Measurements from ENCODE around the gene PRSS1.
"Not testable (repeated sequence)": the region's sequence is repeated elsewhere in the genome, so short reads cannot be mapped to it uniquely, and the experiment has no call there.

Gene PRSS1

DNA sequence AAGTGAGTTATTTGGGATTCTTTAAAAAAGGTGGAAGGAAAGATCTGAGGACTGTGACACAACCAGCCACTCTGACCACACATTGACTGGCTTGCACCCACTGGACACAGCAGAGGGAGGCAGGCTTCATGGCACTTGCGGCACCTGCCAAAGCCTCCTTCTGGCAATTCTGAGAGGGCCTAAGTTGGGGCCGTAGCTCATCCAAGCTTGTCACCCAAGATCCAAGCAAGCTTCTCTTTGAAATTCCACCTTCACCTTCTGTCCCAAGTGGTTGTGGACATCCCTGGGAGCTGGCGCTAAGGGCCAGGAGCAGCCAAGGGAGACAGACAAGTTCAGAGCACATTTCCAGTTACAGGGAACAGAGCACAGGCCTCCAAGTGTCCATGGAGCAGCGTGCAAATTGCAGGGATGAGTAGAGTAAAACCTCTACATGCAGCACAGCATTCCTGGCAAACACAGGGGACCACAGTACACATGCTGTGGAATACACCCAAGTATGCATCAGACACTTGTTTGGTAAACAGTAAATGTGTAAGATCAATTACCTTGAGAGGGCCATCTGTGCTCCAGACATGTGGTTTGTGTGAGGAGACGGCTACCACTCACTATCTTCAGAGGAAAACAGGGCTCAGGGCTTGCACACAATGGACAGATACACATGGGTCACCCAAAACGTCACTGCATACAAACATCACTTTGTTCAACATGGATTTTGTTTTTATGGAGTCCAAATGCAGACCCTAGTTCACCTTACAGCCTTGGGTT, 26.3 kb downstream of the PRSS1 start:
- not testable (repeated sequence) for H3K27ac Mint-ChIP-seq, H3K4me3 Mint-ChIP-seq, DNase-seq, ATAC-seq, H3K27me3 Mint-ChIP-seq, H3K4me1 Mint-ChIP-seq, H3K9me3 Mint-ChIP-seq

DNA sequence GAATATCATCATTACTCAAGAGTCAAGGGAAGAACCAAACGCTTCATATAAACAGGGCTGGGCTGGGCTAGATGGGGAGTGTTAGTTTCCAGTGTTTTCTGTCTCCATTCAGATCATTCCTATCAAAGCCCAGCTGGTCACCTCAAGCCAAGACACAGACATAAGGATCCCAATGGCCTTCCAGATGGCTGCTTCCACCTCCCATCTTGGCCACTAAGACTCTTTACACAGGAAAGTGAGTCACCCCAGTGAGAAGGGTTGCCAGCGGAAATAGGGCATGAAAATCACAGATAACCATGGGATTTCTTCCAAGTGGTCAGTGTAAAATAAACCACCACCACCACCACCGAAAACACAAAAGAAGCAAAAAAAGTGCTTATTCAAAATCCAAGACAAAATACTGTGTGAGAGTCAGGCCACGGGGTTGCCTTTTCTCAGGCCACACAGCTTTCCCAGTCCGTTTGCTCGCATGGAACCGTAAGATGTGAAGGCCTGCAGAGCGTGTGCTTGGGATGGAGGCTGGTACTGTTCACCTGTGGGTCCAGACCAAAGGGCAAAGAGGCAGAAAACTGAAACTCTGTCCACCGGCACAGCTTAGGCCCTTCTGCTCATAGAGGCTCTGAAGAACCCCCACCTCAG, 27.1 kb downstream of the PRSS1 start:
- ATAC-seq = no peak
- no peaks in the 10 kb centered on the region for H3K9me3 Mint-ChIP-seq
- H3K27ac Mint-ChIP-seq = no peak overlapping the region
- H3K4me1 Mint-ChIP-seq = no peaks in the 10 kb centered on the region
- no peak for DNase-seq
- H3K4me3 Mint-ChIP-seq = no peak overlapping the region
- H3K27me3 Mint-ChIP-seq = no peaks in the 10 kb centered on the region

DNA sequence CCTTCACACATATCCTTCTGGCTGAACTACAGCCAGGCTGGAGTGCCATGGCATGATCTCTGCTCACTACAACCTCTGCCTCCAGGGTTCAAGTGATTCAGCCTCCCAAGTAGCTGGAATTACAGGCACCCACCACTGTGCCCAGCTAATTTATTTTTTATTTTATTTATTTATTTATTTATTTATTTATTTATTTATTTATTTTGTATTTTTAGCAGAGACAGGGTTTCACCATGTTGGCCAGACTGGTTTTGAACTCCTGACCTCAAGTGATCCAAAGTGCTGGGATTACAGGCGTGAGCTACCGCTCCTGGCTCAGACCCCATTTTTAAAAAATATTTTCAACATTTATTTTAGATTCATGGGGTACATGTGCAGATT, 27.6 kb downstream of the PRSS1 start:
- not testable (repeated sequence) for H3K27ac Mint-ChIP-seq, H3K27me3 Mint-ChIP-seq, ATAC-seq, DNase-seq, H3K4me1 Mint-ChIP-seq, H3K4me3 Mint-ChIP-seq, H3K9me3 Mint-ChIP-seq

DNA sequence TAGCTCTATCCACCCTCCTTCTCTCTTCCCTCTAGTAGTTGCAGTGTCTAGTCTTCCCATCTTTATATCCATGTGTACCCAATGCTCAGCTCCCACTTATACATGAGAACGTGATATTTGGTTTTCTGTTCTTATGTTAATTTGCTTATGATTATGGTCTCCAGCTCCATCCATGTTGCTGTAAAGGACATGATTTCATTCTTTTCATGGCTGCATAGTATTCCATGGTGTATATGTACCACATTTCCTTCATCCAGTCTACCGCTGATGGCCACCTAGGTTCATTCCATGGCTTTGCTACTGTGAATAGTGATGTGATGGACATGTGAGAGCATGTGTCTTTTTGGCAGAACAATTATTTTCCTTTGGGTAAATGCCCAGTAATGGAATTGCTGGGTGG, 28.0 kb downstream of the PRSS1 start:
- no peak for ATAC-seq
- Mint-ChIP-seq H3K4me1 (no peaks in the 10 kb centered on the region), H3K27ac (peak overlapping the region in 1 of 2 donors; percentile 4), H3K27me3 (no peaks in the 10 kb centered on the region), H3K4me3 (no peak overlapping the region), H3K9me3 (no peaks in the 10 kb centered on the region)
- DNase-seq = no peak

DNA sequence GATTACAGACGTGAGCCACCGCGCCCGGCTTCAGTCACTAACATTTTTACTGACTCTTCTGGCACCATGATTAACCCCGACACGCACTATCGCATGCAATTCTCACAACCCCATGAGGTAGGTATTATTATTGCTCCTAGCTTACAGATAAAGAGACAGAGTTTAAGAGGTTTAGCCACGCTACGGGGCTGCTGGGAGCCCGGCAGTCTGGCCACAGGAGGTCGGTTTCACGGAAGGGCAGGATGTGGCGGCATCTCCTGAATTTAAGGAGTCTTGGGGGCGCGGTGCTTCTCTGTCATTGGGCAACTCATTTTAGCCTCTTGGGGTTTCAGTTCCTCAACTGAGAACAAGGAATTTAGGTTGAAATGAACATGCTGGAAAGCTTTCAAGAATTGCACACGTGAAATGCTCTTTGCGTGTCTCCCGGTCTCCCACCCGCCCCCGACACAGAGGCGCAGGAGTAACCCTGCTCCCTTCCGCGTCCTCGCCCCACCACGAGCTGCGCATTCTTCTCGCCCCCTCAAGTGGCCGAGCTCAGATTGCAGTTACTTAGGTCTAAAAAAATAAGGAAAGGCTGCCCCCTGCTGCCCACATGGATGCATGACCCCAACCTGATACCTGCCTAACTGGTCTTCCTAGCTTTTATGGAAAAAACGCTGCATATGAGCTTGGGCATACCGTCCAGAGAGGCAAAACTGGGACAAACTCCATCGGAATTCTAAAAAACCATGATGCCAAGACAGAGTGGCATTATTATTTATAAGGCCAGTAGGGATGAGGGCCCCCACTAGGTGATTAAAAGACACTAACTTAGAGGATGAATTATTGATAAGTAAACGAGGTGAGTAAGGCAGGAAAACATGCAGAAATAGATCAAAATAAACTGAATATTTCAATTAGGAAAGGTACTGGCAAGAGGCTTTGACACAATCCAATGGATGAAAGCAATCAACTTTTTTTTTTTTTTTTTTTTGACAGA, 33.9 kb downstream of the PRSS1 start:
- peaks cover 11% of the 10 kb centered on the region for H3K4me1 Mint-ChIP-seq
- peak overlapping the region; percentile 74 to 94 for H3K27ac Mint-ChIP-seq
- ATAC-seq = peak; percentile 54
- peak; percentile 65 to 77 for DNase-seq
- peak overlapping the region; percentile 80 for H3K4me3 Mint-ChIP-seq
- H3K9me3 Mint-ChIP-seq = no peaks in the 10 kb centered on the region
- no peaks in the 10 kb centered on the region for H3K27me3 Mint-ChIP-seq

DNA sequence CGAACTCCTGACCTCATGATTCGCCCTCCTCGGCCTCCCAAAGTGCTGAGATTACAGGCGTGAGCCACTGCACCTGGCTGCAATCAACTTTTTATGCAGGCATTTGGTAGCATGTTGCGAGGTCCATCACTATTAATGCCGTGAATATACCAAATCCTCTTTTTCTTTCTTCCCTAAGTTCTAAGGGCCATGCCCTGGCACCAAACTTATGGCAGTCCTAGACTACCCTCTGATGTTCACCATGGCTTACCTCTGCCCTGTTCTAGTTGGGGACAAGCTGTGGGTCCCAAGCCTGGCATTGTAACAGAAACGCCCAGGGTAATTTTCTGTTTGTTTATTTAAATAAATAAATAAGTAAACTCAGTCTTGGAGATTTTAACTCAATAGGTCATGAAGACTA, 34.8 kb downstream of the PRSS1 start:
- no peaks in the 10 kb centered on the region for H3K27me3 Mint-ChIP-seq
- DNase-seq (no peak), ATAC-seq (no peak)
- H3K4me1 Mint-ChIP-seq = peaks cover 11% of the 10 kb centered on the region
- no peaks in the 10 kb centered on the region for H3K9me3 Mint-ChIP-seq
- H3K27ac Mint-ChIP-seq = peak overlapping the region in 1 of 2 donors; percentile 69
- H3K4me3 Mint-ChIP-seq = peak overlapping the region; percentile 80

DNA sequence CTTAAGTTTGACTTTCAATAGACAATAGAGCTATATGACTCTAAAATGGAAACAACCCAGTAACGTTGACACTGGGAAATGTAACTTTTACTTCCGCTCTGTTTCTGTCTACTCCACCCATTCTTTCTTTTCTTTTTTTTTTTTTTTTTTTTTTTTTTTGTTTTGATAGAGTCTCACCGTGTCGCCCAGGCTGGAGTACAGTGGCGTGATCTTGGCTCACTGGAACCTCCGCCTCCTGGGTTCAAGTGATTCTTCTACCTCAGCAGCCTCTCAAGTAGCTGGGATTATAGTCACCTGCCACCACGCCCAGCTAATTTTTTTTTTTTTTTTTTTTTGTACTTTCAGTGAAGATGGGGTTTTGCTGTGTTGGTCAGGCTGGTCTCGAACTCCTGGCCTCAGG, 35.4 kb downstream of the PRSS1 start:
- Mint-ChIP-seq H3K9me3 (no peaks in the 10 kb centered on the region), H3K27me3 (no peaks in the 10 kb centered on the region), H3K27ac (peak overlapping the region; percentile 96 to 99), H3K4me1 (peaks cover 11% of the 10 kb centered on the region), H3K4me3 (peak overlapping the region; percentile 73 to 80)
- ATAC-seq (peak; percentile 11), DNase-seq (peak; percentile 12 to 58)

DNA sequence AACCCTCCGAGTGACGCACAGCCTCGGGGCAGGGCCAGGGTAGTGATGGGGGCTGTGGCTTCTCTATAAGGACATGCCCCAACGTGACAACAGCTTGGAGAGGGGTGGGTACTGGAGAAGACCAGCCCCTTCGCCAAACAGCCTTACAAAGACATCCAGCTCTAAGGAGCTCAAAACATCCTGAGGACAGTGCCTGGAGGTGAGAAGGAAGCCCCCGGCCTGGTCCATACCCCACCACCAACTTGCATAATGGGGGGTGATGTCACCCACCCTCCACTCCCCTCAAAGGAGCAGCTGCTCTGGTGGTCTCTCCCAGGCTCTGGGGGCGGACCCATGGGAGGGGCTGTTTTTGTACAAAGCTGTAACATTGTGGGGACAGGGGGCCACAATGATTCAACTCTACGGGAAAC, 36.6 kb downstream of the PRSS1 start:
- DNase-seq (peak; percentile 66 to 85), ATAC-seq (peak; percentile 91)
- Mint-ChIP-seq H3K27ac (peak overlapping the region; percentile 96 to 99), H3K9me3 (no peaks in the 10 kb centered on the region), H3K4me3 (peak overlapping the region; percentile 80), H3K4me1 (peaks cover 11% of the 10 kb centered on the region), H3K27me3 (no peaks in the 10 kb centered on the region)

DNA sequence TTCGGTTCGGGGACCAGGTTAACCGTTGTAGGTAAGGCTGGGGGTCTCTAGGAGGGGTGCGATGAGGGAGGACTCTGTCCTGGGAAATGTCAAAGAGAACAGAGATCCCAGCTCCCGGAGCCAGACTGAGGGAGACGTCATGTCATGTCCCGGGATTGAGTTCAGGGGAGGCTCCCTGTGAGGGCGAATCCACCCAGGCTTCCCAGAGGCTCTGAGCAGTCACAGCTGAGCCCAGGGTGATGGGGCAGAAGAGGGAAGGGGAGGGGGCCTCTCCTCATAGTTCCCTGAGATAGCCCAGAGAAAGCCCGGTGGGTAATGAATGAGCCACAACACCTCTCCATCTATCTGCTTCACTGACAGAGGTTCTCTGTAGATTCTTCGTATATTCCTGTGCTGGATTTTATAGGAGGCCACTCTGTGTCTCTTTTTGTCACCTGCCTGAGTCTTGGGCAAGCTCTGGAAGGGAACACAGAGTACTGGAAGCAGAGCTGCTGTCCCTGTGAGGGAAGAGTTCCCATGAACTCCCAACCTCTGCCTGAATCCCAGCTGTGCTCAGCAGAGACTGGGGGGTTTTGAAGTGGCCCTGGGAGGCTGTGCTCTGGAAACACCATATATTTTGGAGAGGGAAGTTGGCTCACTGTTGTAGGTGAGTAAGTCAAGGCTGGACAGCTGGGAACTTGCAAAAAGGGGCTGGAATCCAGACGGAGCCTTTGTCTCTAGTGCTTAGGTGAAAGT, 37.9 kb downstream of the PRSS1 start:
- Mint-ChIP-seq H3K4me3 (peak overlapping the region; percentile 79 to 95), H3K27me3 (no peaks in the 10 kb centered on the region), H3K9me3 (no peaks in the 10 kb centered on the region), H3K4me1 (peaks cover 11% of the 10 kb centered on the region), H3K27ac (peak overlapping the region; percentile 87 to 98)
- ATAC-seq (no peak), DNase-seq (no peak)

DNA sequence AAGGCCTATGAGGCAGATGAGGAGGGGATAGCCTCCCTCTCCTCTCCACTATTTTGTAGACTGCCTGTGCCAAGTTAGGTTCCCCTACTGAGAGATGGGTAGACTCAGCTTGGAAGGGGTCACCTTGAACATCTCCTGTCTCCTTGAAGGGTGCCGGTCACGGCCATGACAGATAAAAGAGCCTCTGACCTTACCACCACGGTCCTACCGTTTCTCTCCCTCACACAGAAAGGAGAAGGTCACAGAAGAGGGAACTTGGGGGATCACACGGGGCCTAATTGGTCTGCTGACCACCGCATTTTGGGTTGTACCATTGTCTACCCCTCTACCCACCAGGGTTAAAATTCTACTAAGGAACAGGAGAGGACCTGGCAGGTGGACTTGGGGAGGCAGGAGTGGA, 38.5 kb downstream of the PRSS1 start:
- Mint-ChIP-seq H3K27me3 (no peaks in the 10 kb centered on the region), H3K9me3 (no peaks in the 10 kb centered on the region), H3K27ac (peak overlapping the region; percentile 87 to 98), H3K4me3 (peak overlapping the region; percentile 79 to 95), H3K4me1 (peaks cover 17% of the 10 kb centered on the region)
- ATAC-seq (no peak), DNase-seq (no peak)

DNA sequence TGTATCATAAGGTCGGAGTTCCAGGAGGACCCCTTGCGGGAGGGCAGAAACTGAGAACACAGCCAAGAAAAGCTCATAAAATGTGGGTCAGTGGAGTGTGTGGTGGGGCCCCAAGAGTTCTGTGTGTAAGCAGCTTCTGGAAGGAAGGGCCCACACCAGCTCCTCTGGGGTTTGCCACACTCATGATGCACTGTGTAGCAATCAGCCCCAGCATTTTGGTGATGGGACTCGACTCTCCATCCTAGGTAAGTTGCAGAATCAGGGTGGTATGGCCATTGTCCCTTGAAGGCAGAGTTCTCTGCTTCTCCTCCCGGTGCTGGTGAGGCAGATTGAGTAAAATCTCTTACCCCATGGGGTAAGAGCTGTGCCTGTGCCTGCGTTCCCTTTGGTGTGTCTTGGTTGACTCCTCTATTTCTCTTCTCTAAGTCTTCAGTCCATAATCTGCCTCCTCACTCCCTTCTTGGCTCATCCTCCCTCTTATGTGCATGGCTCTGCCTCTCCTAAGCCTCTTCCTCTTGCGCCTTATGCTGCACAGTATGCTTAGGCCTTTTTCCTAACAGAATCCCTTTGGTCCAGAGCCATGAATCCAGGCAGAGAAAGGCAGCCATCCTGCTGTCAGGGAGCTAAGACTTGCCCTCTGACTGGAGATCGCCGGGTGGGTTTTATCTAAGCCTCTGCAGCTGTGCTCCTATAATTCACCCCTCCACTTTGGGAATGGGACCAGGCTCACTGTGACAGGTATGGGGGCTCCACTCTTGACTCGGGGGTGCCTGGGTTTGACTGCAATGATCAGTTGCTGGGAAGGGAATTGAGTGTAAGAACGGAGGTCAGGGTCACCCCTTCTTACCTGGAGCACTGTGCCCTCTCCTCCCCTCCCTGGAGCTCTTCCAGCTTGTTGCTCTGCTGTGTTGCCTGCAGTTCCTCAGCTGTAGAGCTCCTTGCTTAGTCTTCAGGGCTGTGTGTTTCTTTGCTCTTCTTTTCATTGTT, 39.3 kb downstream of the PRSS1 start:
- H3K9me3 Mint-ChIP-seq = no peaks in the 10 kb centered on the region
- peak overlapping the region; percentile 87 to 98 for H3K27ac Mint-ChIP-seq
- ATAC-seq = peak; percentile 19
- H3K4me1 Mint-ChIP-seq = peaks cover 22% of the 10 kb centered on the region
- H3K4me3 Mint-ChIP-seq = peak overlapping the region; percentile 79 to 95
- no peak for DNase-seq
- no peaks in the 10 kb centered on the region for H3K27me3 Mint-ChIP-seq

DNA sequence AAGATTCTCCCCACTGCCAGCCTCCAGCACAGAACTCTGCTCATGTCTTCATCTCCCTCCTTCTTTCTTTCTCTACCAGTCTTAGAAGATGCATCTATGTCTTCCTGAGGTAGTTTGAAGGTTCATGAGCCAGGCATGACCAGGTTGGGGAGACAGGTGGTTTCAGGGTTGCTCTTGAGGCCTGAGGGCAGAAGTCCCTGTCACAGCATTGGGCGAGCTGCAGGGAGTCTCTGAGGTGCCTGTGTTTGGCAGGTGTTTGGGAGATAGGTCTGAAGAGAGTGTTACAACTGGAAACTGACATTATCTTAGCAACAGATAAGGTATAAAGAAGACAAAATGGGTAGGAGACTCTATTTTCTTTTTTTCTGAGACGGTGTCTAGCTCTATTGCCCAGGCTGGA, 40.2 kb downstream of the PRSS1 start:
- Mint-ChIP-seq H3K27me3 (no peaks in the 10 kb centered on the region), H3K4me3 (peak overlapping the region; percentile 79 to 95), H3K27ac (peak overlapping the region; percentile 87 to 98), H3K9me3 (no peaks in the 10 kb centered on the region), H3K4me1 (peaks cover 22% of the 10 kb centered on the region)
- DNase-seq = no peak
- no peak for ATAC-seq

DNA sequence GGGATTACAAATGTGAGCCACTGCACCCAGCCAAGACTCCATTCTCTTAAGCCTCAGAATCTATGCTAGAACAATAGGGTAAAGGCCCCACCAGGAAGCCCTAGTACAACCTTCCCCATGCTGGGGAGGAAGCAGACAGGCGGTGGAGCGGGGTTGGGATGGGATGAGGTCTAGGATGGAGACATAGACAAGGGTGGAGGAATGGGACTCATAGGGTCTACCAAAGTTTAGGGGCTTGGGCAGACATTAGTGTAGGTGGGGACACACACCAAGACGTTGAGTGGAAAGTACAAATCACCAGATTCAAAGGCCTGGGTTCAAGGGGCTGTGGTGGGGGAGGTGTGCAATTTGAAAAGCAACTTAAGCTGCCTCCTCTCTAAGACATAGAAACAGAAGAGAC, 40.8 kb downstream of the PRSS1 start:
- Mint-ChIP-seq H3K4me1 (peaks cover 28% of the 10 kb centered on the region), H3K27ac (peak overlapping the region; percentile 87 to 98), H3K9me3 (no peaks in the 10 kb centered on the region), H3K4me3 (peak overlapping the region; percentile 79 to 95), H3K27me3 (no peaks in the 10 kb centered on the region)
- ATAC-seq = no peak
- DNase-seq = peak in 1 of 2 donors; percentile 12

DNA sequence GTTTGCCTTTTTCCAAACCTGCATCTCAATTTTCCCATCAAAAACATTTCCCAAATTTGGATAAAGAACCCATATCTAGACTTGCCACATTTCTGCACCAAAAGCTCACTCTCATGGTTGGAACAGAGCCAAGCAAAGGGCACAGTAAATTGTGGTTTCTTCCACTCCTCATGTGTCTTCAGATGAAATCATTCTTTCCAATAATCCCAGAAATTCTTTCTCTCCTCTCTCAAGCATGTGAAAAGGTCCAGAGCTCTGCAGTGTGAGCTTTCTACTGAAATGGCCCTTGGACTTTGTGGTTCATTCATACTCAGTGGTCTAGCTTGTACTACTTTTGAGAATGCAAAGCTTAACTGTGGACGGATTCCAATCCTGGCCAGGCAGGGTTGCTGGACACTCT, 41.3 kb downstream of the PRSS1 start:
- no peak for ATAC-seq
- Mint-ChIP-seq H3K27ac (peak overlapping the region; percentile 87 to 98), H3K4me1 (peaks cover 31% of the 10 kb centered on the region), H3K9me3 (no peaks in the 10 kb centered on the region), H3K4me3 (peak overlapping the region; percentile 79 to 95), H3K27me3 (no peaks in the 10 kb centered on the region)
- DNase-seq = no peak
